Esophagus squamous epithelium (tissue), 4 donors: Measurements from ENCODE around the gene PSMB5.

Experiments used
- POLR2A ChIP-seq, 4 donors: fragments of 450-650 bp; IDR thresholded peaks; one replicate each; pipeline ENCODE4 v1.6.1; 2017; ENCODE audit warnings: antibody characterized with exemption in 4 of 4, mild to moderate bottlenecking in 4 of 4, moderate library complexity in 3 of 4
- TF ChIP-seq, protein P1 (sequence below), 6 experiments: fragments of 450-650 bp in 4 of 6; fragments of 200-600 bp in 2 of 6; sonication (generic) in 2 of 6; IDR thresholded peaks; one replicate each; pipeline ENCODE4 v1.5.1; 2016 to 2019; ENCODE audit warnings: antibody characterized with exemption in 6 of 6, mild to moderate bottlenecking in 4 of 6, moderate library complexity in 4 of 6

DNA sequence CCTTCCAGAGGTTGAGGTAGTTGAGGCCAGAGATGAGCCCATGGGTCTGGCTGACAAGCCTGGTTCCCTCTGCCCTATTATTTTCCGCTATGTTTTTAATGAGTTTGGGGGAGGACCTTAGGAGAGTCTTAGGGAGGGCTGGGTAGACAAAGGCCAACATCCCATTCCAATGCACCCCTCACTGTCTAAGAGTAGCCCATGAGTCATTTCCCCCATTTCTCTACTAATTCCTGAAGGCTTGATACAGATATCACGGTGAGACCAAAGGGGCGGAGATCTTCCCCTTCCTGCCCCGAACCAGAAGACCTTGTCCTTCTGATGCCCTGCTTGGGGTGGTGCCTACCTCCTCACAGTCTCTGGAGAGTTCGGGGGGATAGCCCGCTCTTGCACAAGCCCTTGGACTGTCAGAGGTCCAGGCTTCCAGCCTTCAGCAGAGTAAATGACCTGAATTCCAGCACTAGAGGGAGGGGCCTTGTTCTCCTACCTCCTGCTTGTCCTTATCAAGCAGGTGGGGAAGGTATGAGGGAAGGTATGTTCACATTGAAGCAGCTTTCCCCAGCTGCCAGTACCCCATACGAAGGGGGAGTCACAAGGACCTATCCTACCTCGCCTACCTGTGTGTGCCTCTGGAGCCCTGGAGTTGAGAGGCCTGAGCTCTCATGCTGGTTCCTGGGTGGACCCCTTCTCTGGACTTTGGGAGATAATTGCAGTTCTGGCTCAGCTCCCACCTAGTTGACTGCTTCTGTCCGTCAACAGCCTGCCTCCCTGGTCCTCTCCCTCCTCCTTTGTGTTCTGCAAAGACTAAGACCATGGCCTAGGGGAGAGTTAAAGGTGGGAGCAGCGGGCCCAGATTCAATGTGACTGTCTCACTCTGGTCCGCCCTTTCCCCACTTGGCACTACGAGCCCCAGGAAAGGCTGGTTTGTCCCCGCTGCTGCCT is 11.0 kb upstream of the PSMB5 start:
- TF ChIP-seq, protein P1, sequence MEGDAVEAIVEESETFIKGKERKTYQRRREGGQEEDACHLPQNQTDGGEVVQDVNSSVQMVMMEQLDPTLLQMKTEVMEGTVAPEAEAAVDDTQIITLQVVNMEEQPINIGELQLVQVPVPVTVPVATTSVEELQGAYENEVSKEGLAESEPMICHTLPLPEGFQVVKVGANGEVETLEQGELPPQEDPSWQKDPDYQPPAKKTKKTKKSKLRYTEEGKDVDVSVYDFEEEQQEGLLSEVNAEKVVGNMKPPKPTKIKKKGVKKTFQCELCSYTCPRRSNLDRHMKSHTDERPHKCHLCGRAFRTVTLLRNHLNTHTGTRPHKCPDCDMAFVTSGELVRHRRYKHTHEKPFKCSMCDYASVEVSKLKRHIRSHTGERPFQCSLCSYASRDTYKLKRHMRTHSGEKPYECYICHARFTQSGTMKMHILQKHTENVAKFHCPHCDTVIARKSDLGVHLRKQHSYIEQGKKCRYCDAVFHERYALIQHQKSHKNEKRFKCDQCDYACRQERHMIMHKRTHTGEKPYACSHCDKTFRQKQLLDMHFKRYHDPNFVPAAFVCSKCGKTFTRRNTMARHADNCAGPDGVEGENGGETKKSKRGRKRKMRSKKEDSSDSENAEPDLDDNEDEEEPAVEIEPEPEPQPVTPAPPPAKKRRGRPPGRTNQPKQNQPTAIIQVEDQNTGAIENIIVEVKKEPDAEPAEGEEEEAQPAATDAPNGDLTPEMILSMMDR (IDR thresholded peaks at IDR 0.05), result no peak
- TF ChIP-seq POLR2A (IDR thresholded peaks at IDR 0.05), result no peak
